Measurements from ENCODE around the gene ISOC2.

Gene ISOC2

GRCh38 chr19:55483706-55484592, 22.5 kb upstream of the ISOC2 start:
- TF ChIP-seq CTCF (IDR thresholded peaks at IDR 0.05; ENCODE audit: low read depth, low read length) = no peak
- no peak for DNase-seq (ENCODE audit: extremely low read depth, low read depth)

GRCh38 chr19:55482967-55483705, 21.7 kb upstream of the ISOC2 start:
- TF ChIP-seq CTCF (IDR thresholded peaks at IDR 0.05; ENCODE audit: low read depth, low read length) = no peak
- no peak for DNase-seq (ENCODE audit: extremely low read depth, low read depth)

GRCh38 chr19:55482156-55482961, 20.9 kb upstream of the ISOC2 start:
- DNase-seq (ENCODE audit: extremely low read depth, low read depth) = no peak
- no peak for TF ChIP-seq CTCF (IDR thresholded peaks at IDR 0.05; ENCODE audit: low read depth, low read length)

GRCh38 chr19:55481794-55482155, 20.3 kb upstream of the ISOC2 start:
- no peak for DNase-seq (ENCODE audit: extremely low read depth, low read depth)

GRCh38 chr19:55481148-55481793, 19.8 kb upstream of the ISOC2 start:
- TF ChIP-seq CTCF (IDR thresholded peaks at IDR 0.05; ENCODE audit: low read depth, low read length) = no peak
- no peak for DNase-seq (ENCODE audit: extremely low read depth, low read depth)

More at GRCh38 chr19:55481794-55482155, 20.3 kb upstream of the ISOC2 start:
- no peak for TF ChIP-seq CTCF (IDR thresholded peaks at IDR 0.05; ENCODE audit: low read depth, low read length)

- TF ChIP-seq CTCF (IDR thresholded peaks at IDR 0.05; ENCODE audit: low read depth, low read length) = no peak
- no peak for DNase-seq (ENCODE audit: extremely low read depth, low read depth)
Observed at GRCh38 chr19:55479451-55480230, 18.2 kb upstream of the ISOC2 start.
